ENCODE measurements around the gene TPX2.

TPX2 gene

GRCh38 chr20:31821427-31821826, 82.3 kb downstream of the TPX2 start:
- no peak overlapping the region for H3K4me3 ChIP-seq (ENCODE audit: insufficient read depth, low read length, poor library complexity, severe bottlenecking)
- H3K27ac ChIP-seq (ENCODE audit: low read depth, low read length), result no peak overlapping the region
- no peak overlapping the region for H3K9ac ChIP-seq (ENCODE audit: low read length)
- H3K4me2 ChIP-seq (ENCODE audit: low read depth, low read length, poor library complexity, severe bottlenecking), result no peak overlapping the region
- no peaks in the 10 kb centered on the region for H3F3A ChIP-seq (ENCODE audit: insufficient read depth)
- no peaks in the 10 kb centered on the region for H3K27me3 ChIP-seq (ENCODE audit: low read length)
- no peaks in the 10 kb centered on the region for H3K9me3 ChIP-seq (ENCODE audit: insufficient read depth, low read length)
- no peaks in the 10 kb centered on the region for H3K9me2 ChIP-seq (replicated peaks; ENCODE audit: insufficient read depth, low read length)
- H4K20me1 ChIP-seq (ENCODE audit: low read depth, low read length), result no peaks in the 10 kb centered on the region
- no peak overlapping the region for H2AFZ ChIP-seq (ENCODE audit: low read depth, low read length, severe bottlenecking)
- no peaks in the 10 kb centered on the region for H3K36me3 ChIP-seq (ENCODE audit: low read length)
- TF ChIP-seq EZH2phosphoT487 (conservative IDR thresholded peaks at IDR 0.05; ENCODE audit: low read length), result no peak
- H3K79me2 ChIP-seq (ENCODE audit: insufficient read depth, low read length), result no peaks in the 10 kb centered on the region

GRCh38 chr20:31822421-31823330, 83.6 kb downstream of the TPX2 start:
- Histone ChIP-seq H3K9me3 (ENCODE audit: insufficient read depth, low read length) (no peaks in the 10 kb centered on the region), H3K27ac (ENCODE audit: low read depth, low read length) (no peak overlapping the region), H3K79me2 (ENCODE audit: insufficient read depth, low read length) (no peaks in the 10 kb centered on the region), H4K20me1 (ENCODE audit: low read depth, low read length) (no peaks in the 10 kb centered on the region), H3K27me3 (ENCODE audit: low read length) (no peaks in the 10 kb centered on the region), H3F3A (ENCODE audit: insufficient read depth) (no peaks in the 10 kb centered on the region), H3K9ac (ENCODE audit: low read length) (no peak overlapping the region), H2AFZ (ENCODE audit: low read depth, low read length, severe bottlenecking) (no peak overlapping the region), H3K9me2 (replicated peaks; ENCODE audit: insufficient read depth, low read length) (no peaks in the 10 kb centered on the region), H3K36me3 (ENCODE audit: low read length) (no peaks in the 10 kb centered on the region), H3K4me3 (ENCODE audit: insufficient read depth, low read length, poor library complexity, severe bottlenecking) (no peak overlapping the region), H3K4me2 (ENCODE audit: low read depth, low read length, poor library complexity, severe bottlenecking) (no peak overlapping the region)
- peak; percentile 97 for TF ChIP-seq CTCF (IDR thresholded peaks at IDR 0.05; ENCODE audit: insufficient read depth, low read length, poor library complexity, severe bottlenecking)
- no peak for TF ChIP-seq EZH2phosphoT487 (conservative IDR thresholded peaks at IDR 0.05; ENCODE audit: low read length)

- H3K27ac ChIP-seq (ENCODE audit: low read depth, low read length), result no peak overlapping the region
- H2AFZ ChIP-seq (ENCODE audit: low read depth, low read length, severe bottlenecking), result no peak overlapping the region
- H4K20me1 ChIP-seq (ENCODE audit: low read depth, low read length), result no peaks in the 10 kb centered on the region
- no peak overlapping the region for H3K9ac ChIP-seq (ENCODE audit: low read length)
- H3F3A ChIP-seq (ENCODE audit: insufficient read depth), result no peaks in the 10 kb centered on the region
- TF ChIP-seq EZH2phosphoT487 (conservative IDR thresholded peaks at IDR 0.05; ENCODE audit: low read length), result no peak
- TF ChIP-seq CTCF (IDR thresholded peaks at IDR 0.05; ENCODE audit: insufficient read depth, low read length, poor library complexity, severe bottlenecking), result no peak
- no peaks in the 10 kb centered on the region for H3K36me3 ChIP-seq (ENCODE audit: low read length)
- no peaks in the 10 kb centered on the region for H3K79me2 ChIP-seq (ENCODE audit: insufficient read depth, low read length)
- no peaks in the 10 kb centered on the region for H3K9me2 ChIP-seq (replicated peaks; ENCODE audit: insufficient read depth, low read length)
- no peak overlapping the region for H3K4me2 ChIP-seq (ENCODE audit: low read depth, low read length, poor library complexity, severe bottlenecking)
- H3K4me3 ChIP-seq (ENCODE audit: insufficient read depth, low read length, poor library complexity, severe bottlenecking), result no peak overlapping the region
- no peaks in the 10 kb centered on the region for H3K27me3 ChIP-seq (ENCODE audit: low read length)
- no peaks in the 10 kb centered on the region for H3K9me3 ChIP-seq (ENCODE audit: insufficient read depth, low read length)
Observed at GRCh38 chr20:31823360-31824124, 84.5 kb downstream of the TPX2 start.
